Parathyroid adenoma (tissue), 2 donors: Measurements from ENCODE around the gene ARHGEF33.
A peak's percentile ranks its signal among the peaks of the same experiment; 100 is the strongest.

ENCODE experiments used
- H2AFZ ChIP-seq: fragments of 300-600 bp; sonication (generic); one replicate; pipeline ENCODE4 v1.7.0; 2017; ENCODE audit warnings: antibody characterized with exemption, mild to moderate bottlenecking
- H3K27ac ChIP-seq: fragments of 300-600 bp; sonication (generic); one replicate; pipeline ENCODE4 v1.7.0; 2017
- H3K27me3 ChIP-seq: fragments of 300-600 bp; sonication (generic); one replicate; pipeline ENCODE4 v1.7.0; 2017; ENCODE audit warnings: low read length; ENCODE audit not compliant: control insufficient read depth, insufficient read depth
- H3K36me3 ChIP-seq: fragments of 300-600 bp; sonication (generic); one replicate; pipeline ENCODE4 v1.7.0; 2017; ENCODE audit warnings: low read length; ENCODE audit not compliant: control insufficient read depth, insufficient read depth
- H3K4me1 ChIP-seq: fragments of 300-600 bp; sonication (generic); one replicate; pipeline ENCODE4 v1.7.0; 2017; ENCODE audit warnings: control low read depth
- H3K4me2 ChIP-seq: fragments of 300-600 bp; sonication (generic); one replicate; pipeline ENCODE4 v1.7.0; 2017; ENCODE audit warnings: low read length
- H3K4me3 ChIP-seq: fragments of 300-600 bp; sonication (generic); one replicate; pipeline ENCODE4 v1.7.0; 2017; ENCODE audit warnings: low read depth, low read length
- H3K79me2 ChIP-seq: fragments of 300-600 bp; sonication (generic); one replicate; pipeline ENCODE4 v1.7.0; 2017; ENCODE audit warnings: control low read depth
- H3K9ac ChIP-seq: fragments of 300-600 bp; sonication (generic); one replicate; pipeline ENCODE4 v1.7.0; 2017; ENCODE audit warnings: mild to moderate bottlenecking
- H3K9me3 ChIP-seq: fragments of 300-600 bp; sonication (generic); one replicate; pipeline ENCODE4 v1.7.0; 2017; ENCODE audit warnings: low read length; ENCODE audit not compliant: control insufficient read depth
- CTCF ChIP-seq: fragments of 300-600 bp; sonication (generic); IDR thresholded peaks from one replicate; pipeline ENCODE4 v1.7.0; 2017; ENCODE audit warnings: antibody characterized with exemption, mild to moderate bottlenecking
- donor health status: primary hyperparathyroidism.

ARHGEF33 gene

GRCh38 chr2:38863061-38863695 is 26.5 kb upstream of the ARHGEF33 start:
- no peak overlapping the region for H2AFZ ChIP-seq
- TF ChIP-seq CTCF: no peak
- no peaks in the 10 kb centered on the region for H3K36me3 ChIP-seq
- no peaks in the 10 kb centered on the region for H3K9me3 ChIP-seq
- H3K4me1 ChIP-seq: no peaks in the 10 kb centered on the region
- no peaks in the 10 kb centered on the region for H3K79me2 ChIP-seq
- no peak overlapping the region for H3K4me3 ChIP-seq
- H3K9ac ChIP-seq: no peak overlapping the region
- no peaks in the 10 kb centered on the region for H3K27me3 ChIP-seq
- H3K4me2 ChIP-seq: no peak overlapping the region
- no peak overlapping the region for H3K27ac ChIP-seq

- no peak overlapping the region for H3K4me3 ChIP-seq
- no peaks in the 10 kb centered on the region for H3K9me3 ChIP-seq
- no peak overlapping the region for H3K4me2 ChIP-seq
- H3K9ac ChIP-seq: no peak overlapping the region
- H3K4me1 ChIP-seq: no peaks in the 10 kb centered on the region
- H3K79me2 ChIP-seq: peaks cover 12% of the 10 kb centered on the region
- H3K36me3 ChIP-seq: no peaks in the 10 kb centered on the region
- no peak for TF ChIP-seq CTCF
- no peak overlapping the region for H2AFZ ChIP-seq
- H3K27me3 ChIP-seq: no peaks in the 10 kb centered on the region
- no peak overlapping the region for H3K27ac ChIP-seq
These were observed 22.8 kb upstream of the ARHGEF33 start for GRCh38 chr2:38866773-38867443.

DNA sequence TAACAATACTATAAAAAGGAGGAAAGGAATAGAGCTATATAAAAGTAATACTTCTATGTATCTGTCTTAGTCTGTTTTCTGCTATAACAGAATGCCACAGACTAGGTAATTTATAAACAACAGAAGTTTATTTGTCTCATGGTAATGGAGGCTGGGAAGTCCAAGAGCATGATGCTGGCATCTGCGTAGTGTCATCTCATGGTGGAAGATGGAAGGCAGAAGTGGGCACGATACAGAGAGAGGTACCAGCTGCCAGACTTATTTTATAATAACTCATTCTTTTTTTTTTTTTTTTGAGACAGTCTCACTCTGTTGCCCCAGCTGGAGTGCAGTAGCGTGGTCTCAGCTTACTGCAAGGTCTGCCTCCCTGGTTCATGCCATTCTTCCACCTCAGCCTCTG is 18.2 kb upstream of the ARHGEF33 start:
- Histone ChIP-seq H3K4me3 (no peak overlapping the region), H3K27ac (no peak overlapping the region), H3K27me3 (no peaks in the 10 kb centered on the region), H3K4me1 (no peaks in the 10 kb centered on the region), H3K9me3 (no peaks in the 10 kb centered on the region), H3K9ac (no peak overlapping the region), H3K4me2 (no peak overlapping the region), H3K36me3 (no peaks in the 10 kb centered on the region), H3K79me2 (peaks cover 37% of the 10 kb centered on the region), H2AFZ (no peak overlapping the region)
- TF ChIP-seq CTCF: no peak

GRCh38 chr2:38873763-38874162 is 15.9 kb upstream of the ARHGEF33 start:
- peaks cover 37% of the 10 kb centered on the region for H3K79me2 ChIP-seq
- no peak overlapping the region for H3K27ac ChIP-seq
- H3K4me3 ChIP-seq: no peak overlapping the region
- no peak overlapping the region for H3K4me2 ChIP-seq
- no peaks in the 10 kb centered on the region for H3K9me3 ChIP-seq
- no peak overlapping the region for H3K9ac ChIP-seq
- no peak overlapping the region for H2AFZ ChIP-seq
- H3K4me1 ChIP-seq: no peaks in the 10 kb centered on the region
- no peaks in the 10 kb centered on the region for H3K27me3 ChIP-seq
- TF ChIP-seq CTCF: no peak
- no peaks in the 10 kb centered on the region for H3K36me3 ChIP-seq

- Histone ChIP-seq H3K27ac (peak overlapping the region; percentile 50), H3K4me3 (peak overlapping the region; percentile 87), H3K4me2 (peak overlapping the region; percentile 82), H3K9ac (peak overlapping the region; percentile 39), H3K4me1 (no peaks in the 10 kb centered on the region), H2AFZ (peak overlapping the region; percentile 84), H3K79me2 (peaks cover 34% of the 10 kb centered on the region), H3K27me3 (no peaks in the 10 kb centered on the region), H3K9me3 (no peaks in the 10 kb centered on the region), H3K36me3 (no peaks in the 10 kb centered on the region)
- no peak for TF ChIP-seq CTCF
These were observed 14.5 kb upstream of the ARHGEF33 start for GRCh38 chr2:38875227-38875575.
